ENCODE measurements around the gene PPM1M.

The PPM1M gene

GRCh38 chr3:52228266-52228665, 17.3 kb upstream of the PPM1M start:
- no peak for DNase-seq (ENCODE audit: low read depth)
- no peak overlapping the region for H3K4me3 ChIP-seq (ENCODE audit: low read depth, low read length)

DNA sequence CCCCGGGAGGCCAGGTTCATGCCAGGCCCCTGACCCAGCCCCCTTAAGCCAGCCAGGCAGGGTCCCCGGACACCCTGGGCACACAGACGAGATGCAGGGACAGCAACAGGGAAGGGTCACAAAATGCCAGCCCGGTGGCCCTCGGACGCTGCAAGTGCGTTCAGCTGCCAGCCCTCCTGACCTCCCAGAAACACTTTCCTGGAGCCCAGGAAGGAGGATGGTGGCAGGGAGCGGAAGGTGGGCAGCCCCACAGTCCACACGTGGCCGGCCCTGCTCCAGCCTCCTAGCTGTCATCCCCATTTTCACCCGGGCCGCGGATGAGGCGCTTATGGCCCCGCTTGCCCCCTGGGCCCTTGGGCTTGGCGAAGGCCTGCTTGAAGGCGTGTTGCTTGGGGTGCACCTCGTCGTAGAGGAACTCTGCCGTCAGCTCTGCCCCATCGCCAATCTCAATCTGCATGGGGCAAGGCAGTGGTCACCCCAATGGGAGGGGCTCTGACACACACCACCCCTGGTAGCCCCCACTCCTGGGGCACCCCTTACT, 16.7 kb upstream of the PPM1M start:
- no peak for DNase-seq (ENCODE audit: low read depth)
- H3K4me3 ChIP-seq (ENCODE audit: low read depth, low read length) = no peak overlapping the region

DNA sequence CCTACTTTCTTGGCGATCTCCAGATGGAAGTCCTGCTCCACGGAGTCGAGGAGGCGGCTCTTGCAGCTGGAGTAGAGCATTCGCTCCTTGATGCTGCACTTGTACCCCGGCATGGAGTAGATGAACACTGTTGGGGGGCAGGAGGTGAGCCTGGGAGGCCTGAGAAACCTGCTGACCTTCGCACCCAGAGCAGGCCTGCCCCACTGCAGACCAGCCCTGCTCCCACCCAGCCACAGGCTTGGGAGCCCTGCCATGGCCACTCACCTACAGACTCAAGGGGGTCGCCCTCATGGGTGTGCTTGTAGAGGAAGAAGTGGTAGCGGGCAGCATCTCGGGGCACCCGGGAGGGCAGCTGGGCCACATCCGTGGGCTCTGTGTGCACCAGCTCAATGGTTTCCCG, 15.9 kb upstream of the PPM1M start:
- H3K4me3 ChIP-seq (ENCODE audit: low read depth, low read length) = no peak overlapping the region
- no peak for DNase-seq (ENCODE audit: low read depth)

GRCh38 chr3:52230461-52230860, 15.1 kb upstream of the PPM1M start:
- no peak for DNase-seq (ENCODE audit: low read depth)
- no peak overlapping the region for H3K4me3 ChIP-seq (ENCODE audit: low read depth, low read length)

GRCh38 chr3:52230889-52231499, 14.6 kb upstream of the PPM1M start:
- DNase-seq (ENCODE audit: low read depth) = no peak
- no peak overlapping the region for H3K4me3 ChIP-seq (ENCODE audit: low read depth, low read length)

DNA sequence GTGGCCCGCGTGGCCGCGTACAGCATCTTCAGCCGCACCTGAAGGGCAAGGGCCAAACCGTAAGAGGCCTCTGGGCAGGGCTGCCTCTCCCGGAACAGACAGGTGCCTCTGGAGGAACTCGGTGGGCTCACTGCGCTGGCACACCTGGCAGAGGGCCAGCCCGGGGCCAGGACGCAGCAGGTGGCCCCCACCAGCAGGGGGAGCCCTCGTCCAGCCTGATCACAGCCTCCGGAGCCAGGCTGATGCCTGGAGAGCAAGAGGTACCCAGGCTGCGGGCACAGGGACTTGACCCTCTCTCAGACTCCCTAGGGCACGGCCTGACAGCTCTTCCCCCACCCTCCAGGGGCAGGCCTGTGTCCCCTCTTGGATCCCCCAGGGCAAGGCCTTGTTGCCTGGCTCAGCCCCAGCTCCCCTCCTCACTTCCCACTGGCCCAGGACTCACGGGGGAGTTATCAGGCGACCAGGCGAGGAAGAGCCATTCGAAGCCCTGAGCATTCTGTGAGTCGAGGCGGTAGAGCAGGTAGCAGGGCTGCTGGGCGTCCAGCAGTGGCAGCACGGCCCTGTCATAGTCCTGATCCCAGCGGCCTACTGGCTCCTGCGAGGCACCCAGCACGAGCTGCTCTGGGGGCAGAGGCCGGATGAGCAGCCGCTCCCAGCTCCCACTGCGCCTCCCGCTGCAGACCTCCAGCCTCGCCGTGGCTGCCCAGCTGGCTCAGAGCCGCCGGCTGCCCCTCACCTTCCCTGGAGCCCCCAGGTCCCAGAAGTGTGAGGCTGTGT, 13.9 kb upstream of the PPM1M start:
- no peak for DNase-seq (ENCODE audit: low read depth)
- no peak overlapping the region for H3K4me3 ChIP-seq (ENCODE audit: low read depth, low read length)

DNA sequence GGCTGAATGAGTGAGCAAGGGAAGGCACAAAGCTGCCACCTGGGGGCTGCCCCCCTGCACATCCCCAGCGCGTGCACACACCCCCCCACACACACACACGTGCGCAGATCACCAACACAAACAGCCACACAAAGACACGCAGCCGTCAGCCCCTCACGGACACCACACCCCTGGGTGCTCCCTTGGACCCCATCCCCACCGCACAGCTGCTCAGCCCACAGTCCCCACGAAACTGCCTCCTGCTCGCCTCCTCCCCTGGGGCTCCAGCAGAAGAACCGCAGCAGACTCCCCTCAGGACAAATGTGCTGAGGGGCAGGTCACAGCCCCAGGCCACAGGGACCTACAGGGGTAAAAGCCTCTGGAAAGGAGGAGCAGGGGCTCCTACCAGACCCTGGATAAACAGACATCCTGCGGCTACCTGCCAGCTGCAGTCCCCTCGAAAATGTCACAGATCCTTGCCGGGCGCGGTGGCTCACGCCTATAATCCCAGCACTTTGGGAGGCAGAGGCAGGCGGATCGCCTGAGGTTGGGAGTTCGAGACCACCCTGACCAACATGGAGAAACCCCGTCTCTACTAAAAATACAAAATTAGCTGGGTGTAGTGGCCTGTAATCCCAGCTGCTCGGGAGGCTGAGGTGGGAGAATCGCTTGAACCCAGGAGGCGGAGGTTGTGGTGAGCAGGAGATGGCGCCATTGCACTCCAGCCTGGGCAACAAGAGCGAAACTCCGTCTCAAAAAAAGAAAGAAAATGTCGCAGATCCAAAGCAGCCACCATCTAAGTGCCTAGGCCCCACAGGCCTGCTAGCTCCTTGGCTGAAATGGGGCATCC, 13.1 kb upstream of the PPM1M start:
- DNase-seq (ENCODE audit: low read depth) = no peak
- no peak overlapping the region for H3K4me3 ChIP-seq (ENCODE audit: low read depth, low read length)

GRCh38 chr3:52233108-52233591, 12.4 kb upstream of the PPM1M start:
- no peak for DNase-seq (ENCODE audit: low read depth)
- H3K4me3 ChIP-seq (ENCODE audit: low read depth, low read length) = no peak overlapping the region

DNA sequence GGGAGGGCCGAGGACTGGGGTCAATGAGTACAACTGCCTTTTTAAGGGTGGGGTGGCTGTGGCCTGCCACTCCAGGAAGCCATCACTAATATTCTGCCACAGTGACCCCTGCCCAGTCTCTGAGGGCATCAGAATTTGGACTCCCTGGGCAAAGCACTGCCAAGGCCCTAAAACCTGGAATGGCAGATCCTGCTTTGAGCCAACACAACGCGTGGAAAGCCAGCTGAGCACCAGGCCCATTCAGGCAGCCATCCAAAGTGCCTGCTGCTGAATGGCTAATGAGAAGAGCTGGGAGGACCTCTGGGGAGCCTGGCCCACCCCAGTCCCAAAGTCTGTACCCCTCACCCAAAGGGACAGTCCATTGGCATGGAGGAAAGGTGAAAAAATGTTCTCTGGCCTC, 11.6 kb upstream of the PPM1M start:
- no peak for DNase-seq (ENCODE audit: low read depth)

DNA sequence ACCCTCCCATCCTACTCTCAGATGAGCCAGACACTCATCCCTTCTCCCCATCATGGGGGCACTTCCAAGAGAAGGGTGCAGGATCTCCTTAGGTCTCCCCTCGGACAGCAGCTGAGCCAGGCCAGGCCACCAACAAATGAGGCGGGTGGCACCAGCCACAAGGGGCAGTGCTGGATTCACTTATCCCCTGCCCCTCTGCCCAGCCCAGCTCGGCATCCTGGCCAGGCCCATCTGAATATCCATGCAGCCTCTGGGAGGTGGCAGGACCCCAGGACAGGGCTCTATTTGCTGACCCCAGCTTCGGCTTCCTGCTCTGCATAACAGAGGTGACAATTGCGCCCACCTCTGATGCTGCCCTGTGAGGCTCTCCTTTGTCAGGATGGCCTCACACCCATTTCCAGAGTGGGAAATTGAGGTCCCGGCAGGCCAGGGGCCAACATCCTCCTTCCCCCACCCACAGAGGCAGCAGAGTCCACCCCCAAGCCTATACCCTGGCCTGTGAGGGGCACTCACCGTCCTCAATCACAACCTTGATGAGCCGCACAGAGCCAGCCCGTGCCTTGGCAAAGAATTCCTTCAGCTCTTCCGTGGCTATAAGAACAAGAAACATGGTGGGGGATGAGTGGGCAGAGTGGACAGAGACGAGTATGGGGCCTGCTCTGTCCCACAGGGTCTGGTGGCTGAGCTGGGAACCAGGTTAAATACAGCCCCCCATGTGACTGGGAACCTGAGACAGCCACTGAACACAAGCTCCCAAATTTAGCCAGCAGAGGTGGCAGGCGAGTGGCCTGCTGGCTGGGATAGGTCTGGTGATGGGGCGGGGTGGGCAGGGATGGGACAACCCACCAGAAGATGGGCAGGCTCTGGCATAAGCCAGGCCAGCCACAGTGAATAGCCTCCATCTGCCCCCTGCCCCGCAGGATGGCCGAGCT, 10.8 kb upstream of the PPM1M start:
- no peak for DNase-seq (ENCODE audit: low read depth)
- H3K4me3 ChIP-seq (ENCODE audit: low read depth, low read length) = no peak overlapping the region

More for the DNA sequence above, 11.6 kb upstream of the PPM1M start:
- no peak overlapping the region for H3K4me3 ChIP-seq (ENCODE audit: low read depth, low read length)

- H3K4me3 ChIP-seq (ENCODE audit: low read depth, low read length) = no peak overlapping the region
- DNase-seq (ENCODE audit: low read depth) = no peak
These were observed 9.1 kb upstream of the PPM1M start for GRCh38 chr3:52236424-52236886.

- no peak for DNase-seq (ENCODE audit: low read depth)
- H3K4me3 ChIP-seq (ENCODE audit: low read depth, low read length) = peak overlapping the region; percentile 80
These were observed 8.4 kb upstream of the PPM1M start for GRCh38 chr3:52237006-52237656.

DNA sequence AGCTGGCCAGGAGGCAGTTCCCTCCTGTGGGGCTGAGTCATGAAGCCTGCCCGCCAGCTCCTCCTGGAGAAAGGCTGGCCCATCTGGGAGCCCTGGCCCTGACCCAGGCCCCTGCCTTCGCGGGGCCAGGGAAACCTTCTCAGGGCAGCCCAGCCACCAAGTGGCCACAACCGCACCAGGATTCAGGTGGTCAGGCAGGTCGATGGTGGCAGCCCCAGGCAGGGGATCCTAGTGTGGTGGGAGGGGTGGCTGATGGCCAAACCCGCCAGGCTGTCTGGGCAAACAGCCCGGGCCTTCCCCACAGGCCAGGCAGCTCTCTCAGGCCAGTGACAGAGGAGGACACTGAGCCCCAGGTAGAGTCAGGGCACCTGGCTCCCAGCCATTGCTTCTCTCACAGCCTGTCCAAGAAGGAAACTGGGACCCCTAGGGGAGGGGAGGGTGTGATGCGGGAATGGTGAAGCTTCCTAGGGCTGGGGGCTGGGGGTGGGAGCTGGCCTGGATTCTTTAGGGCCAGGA, 7.8 kb upstream of the PPM1M start:
- DNase-seq (ENCODE audit: low read depth) = peak; percentile 67
- peak overlapping the region; percentile 80 for H3K4me3 ChIP-seq (ENCODE audit: low read depth, low read length)

- no peak for DNase-seq (ENCODE audit: low read depth)
- peak overlapping the region; percentile 80 for H3K4me3 ChIP-seq (ENCODE audit: low read depth, low read length)
These were observed 7.3 kb upstream of the PPM1M start for GRCh38 chr3:52238193-52238760.

- peak; percentile 48 for DNase-seq (ENCODE audit: low read depth)
These were observed 6.5 kb upstream of the PPM1M start, which contains the start of gene TWF2 for GRCh38 chr3:52238761-52239701. TWF2 (minus strand) TSS chr3:52239158; CDS start chr3:52239016, 142 bp downstream.

DNA sequence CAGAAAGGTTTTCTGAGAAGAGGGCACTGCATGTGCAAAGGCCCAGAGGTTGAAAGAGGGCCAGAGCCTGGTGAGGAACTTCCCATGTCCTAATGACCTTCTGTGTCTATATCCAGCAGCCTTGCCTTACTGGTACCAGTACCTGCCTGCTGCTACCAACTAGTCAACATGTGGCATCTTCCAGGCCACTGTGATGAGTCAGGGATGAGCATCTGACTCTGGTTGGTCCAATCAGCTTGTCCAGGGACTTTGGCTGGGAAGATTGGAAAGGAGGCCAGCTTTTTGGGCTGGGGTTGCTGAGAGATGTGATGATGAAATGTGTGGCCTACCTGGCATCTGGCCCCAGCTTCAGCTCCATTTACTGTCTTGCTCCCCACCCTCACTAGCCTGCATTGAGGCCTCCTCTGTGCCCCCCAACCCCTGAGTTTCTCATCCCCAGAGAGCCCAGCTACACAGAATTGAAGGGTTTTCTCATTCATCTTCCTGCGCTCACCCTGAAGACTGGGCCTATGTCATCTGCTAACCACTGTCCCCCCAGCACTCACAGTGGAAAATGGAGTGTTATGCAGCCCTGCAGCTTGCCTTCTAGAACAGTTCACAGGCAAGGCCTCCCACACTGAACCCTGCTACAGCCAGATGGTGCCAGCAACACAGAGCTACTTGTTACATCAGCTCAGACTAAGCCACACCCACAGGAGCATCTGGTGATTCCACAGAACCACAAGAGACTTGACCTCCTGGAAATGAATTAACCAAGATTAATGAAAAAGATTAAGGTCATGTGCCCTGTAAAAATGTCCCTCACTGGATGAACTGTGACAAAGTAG, 5.3 kb upstream of the PPM1M start:
- DNase-seq (ENCODE audit: low read depth) = peak; percentile 70
- H3K4me3 ChIP-seq (ENCODE audit: low read depth, low read length) = peak overlapping the region; percentile 80

More at GRCh38 chr3:52238761-52239701, 6.5 kb upstream of the PPM1M start, which contains the start of gene TWF2:
- peak within 1 kb of the TSS; percentile 80 for H3K4me3 ChIP-seq (ENCODE audit: low read depth, low read length)
